Loucy (cell line): ENCODE results near the gene GRM3.

Source experiments
- H2AFZ ChIP-seq: fragments of 200-600 bp; sonication (generic); 2 replicates; pipeline ENCODE4 v1.6.0; 2016; ENCODE audit warnings: antibody characterized with exemption, mild to moderate bottlenecking, low read length, moderate library complexity
- H3F3A ChIP-seq: fragments of 200-600 bp; 2 replicates; pipeline ENCODE4 v1.6.0; 2016; ENCODE audit warnings: antibody characterized with exemption, low read depth, mild to moderate bottlenecking
- H3K27me3 ChIP-seq: fragments of 200-600 bp; sonication (generic); 2 replicates; pipeline ENCODE4 v1.6.1; 2014; ENCODE audit warnings: low read length, mild to moderate bottlenecking; ENCODE audit not compliant: insufficient read depth, poor library complexity, severe bottlenecking
- H3K36me3 ChIP-seq: fragments of 200-600 bp; sonication (generic); 2 replicates; pipeline ENCODE4 v1.6.1; 2016; ENCODE audit warnings: low read length; ENCODE audit not compliant: insufficient read depth
- H3K4me1 ChIP-seq: fragments of 200-600 bp; sonication (generic); 2 replicates; pipeline ENCODE4 v1.5.1; 2014; ENCODE audit warnings: low read length, mild to moderate bottlenecking; ENCODE audit not compliant: insufficient read depth, poor library complexity, severe bottlenecking
- H3K4me2 ChIP-seq: fragments of 200-600 bp; sonication (generic); 2 replicates; pipeline ENCODE4 v1.6.0; 2014; ENCODE audit warnings: antibody characterized with exemption, low read length, low read depth, mild to moderate bottlenecking; ENCODE audit not compliant: poor library complexity, severe bottlenecking
- H3K4me3 ChIP-seq: fragments of 200-600 bp; sonication (generic); 2 replicates; pipeline ENCODE4 v1.5.1; 2014; ENCODE audit warnings: low read length, mild to moderate bottlenecking, mixed read lengths; ENCODE audit not compliant: poor library complexity, severe bottlenecking
- H3K79me2 ChIP-seq: fragments of 200-600 bp; sonication (generic); 2 replicates; pipeline ENCODE4 v1.6.1; 2014; ENCODE audit warnings: low read length; ENCODE audit not compliant: insufficient read depth
- H3K9ac ChIP-seq: fragments of 200-600 bp; sonication (generic); 2 replicates; pipeline ENCODE4 v1.6.0; 2014; ENCODE audit warnings: mild to moderate bottlenecking, low read depth, low read length, moderate library complexity; ENCODE audit not compliant: poor library complexity, severe bottlenecking
- H3K9me2 ChIP-seq: fragments of 200-600 bp; sonication (generic); replicated peaks from 2 replicates; pipeline ENCODE4 v1.6.1; 2016; ENCODE audit warnings: low read depth, low read length, mixed read lengths
- H3K9me3 ChIP-seq: fragments of 200-600 bp; sonication (generic); 2 replicates; pipeline ENCODE4 v1.6.1; 2014; ENCODE audit warnings: mild to moderate bottlenecking, antibody characterized with exemption, low read length, low read depth; ENCODE audit not compliant: insufficient read depth
- H4K20me1 ChIP-seq: fragments of 200-600 bp; sonication (generic); 2 replicates; pipeline ENCODE4 v1.6.0; 2014; ENCODE audit warnings: antibody characterized with exemption, low read length, mild to moderate bottlenecking; ENCODE audit not compliant: insufficient read depth, poor library complexity, severe bottlenecking
- CTCF ChIP-seq: fragments of 200-600 bp; sonication (generic); conservative IDR thresholded peaks from 2 replicates; pipeline ENCODE4 v1.5.1; 2014; ENCODE audit warnings: mild to moderate bottlenecking, antibody characterized with exemption, low read length
- EZH2phosphoT487 ChIP-seq: fragments of 200-600 bp; IDR thresholded peaks from 2 replicates; pipeline ENCODE4 v1.6.1; 2018; ENCODE audit warnings: antibody characterized with exemption, mild to moderate bottlenecking, moderate library complexity, borderline replicate concordance

The GRM3 gene

GRCh38 chr7:86833360-86833759, 189.7 kb downstream of the GRM3 start:
- Histone ChIP-seq H3K27me3 (no peaks in the 10 kb centered on the region), H3F3A (no peaks in the 10 kb centered on the region), H3K4me3 (no peak overlapping the region), H3K79me2 (no peaks in the 10 kb centered on the region), H3K36me3 (no peaks in the 10 kb centered on the region), H3K9ac (no peak overlapping the region), H3K9me2 (no peaks in the 10 kb centered on the region), H3K4me2 (no peak overlapping the region), H4K20me1 (no peaks in the 10 kb centered on the region), H3K4me1 (no peaks in the 10 kb centered on the region), H2AFZ (no peak overlapping the region), H3K9me3 (no peaks in the 10 kb centered on the region)
- TF ChIP-seq EZH2phosphoT487 (no peak), CTCF (no peak)

- Histone ChIP-seq H3K4me1 (no peaks in the 10 kb centered on the region), H3K9ac (no peak overlapping the region), H3K4me3 (no peak overlapping the region), H3K4me2 (no peak overlapping the region), H3K79me2 (no peaks in the 10 kb centered on the region), H3K9me2 (no peaks in the 10 kb centered on the region), H4K20me1 (no peaks in the 10 kb centered on the region), H2AFZ (no peak overlapping the region), H3K36me3 (no peaks in the 10 kb centered on the region), H3F3A (no peaks in the 10 kb centered on the region), H3K9me3 (no peaks in the 10 kb centered on the region), H3K27me3 (no peaks in the 10 kb centered on the region)
- TF ChIP-seq CTCF (no peak), EZH2phosphoT487 (no peak)
These were observed 193.5 kb downstream of the GRM3 start for GRCh38 chr7:86837235-86837634.

- Histone ChIP-seq H3K9ac (no peak overlapping the region), H4K20me1 (no peaks in the 10 kb centered on the region), H3K36me3 (no peaks in the 10 kb centered on the region), H2AFZ (no peak overlapping the region), H3F3A (no peaks in the 10 kb centered on the region), H3K9me2 (no peaks in the 10 kb centered on the region), H3K27me3 (no peaks in the 10 kb centered on the region), H3K4me1 (no peaks in the 10 kb centered on the region), H3K79me2 (no peaks in the 10 kb centered on the region), H3K4me2 (no peak overlapping the region), H3K9me3 (no peaks in the 10 kb centered on the region), H3K4me3 (no peak overlapping the region)
- no peak for TF ChIP-seq CTCF
- no peak for TF ChIP-seq EZH2phosphoT487
These were observed 200.9 kb downstream of the GRM3 start for GRCh38 chr7:86844608-86845007.
